ENCODE data around the gene DCDC2B.
A peak's percentile ranks its signal among the peaks of the same experiment; 100 is the strongest.
"Not testable (repeated sequence)": the region's sequence is repeated elsewhere in the genome, so short reads cannot be mapped to it uniquely, and the experiment has no call there.

Gene DCDC2B
- long read RNA-seq = 0 reads

GRCh38 chr1:32208891-32209328 lies at the start of gene DCDC2B:
Gene DCDC2B (plus strand): TSS chr1:32209089. CDS start chr1:32209094, 5 bp downstream.
- TF ChIP-seq SPI1 (IDR thresholded peaks at IDR 0.05; ENCODE audit: borderline replicate concordance, low read depth) (no peak), REST (IDR thresholded peaks at IDR 0.05; ENCODE audit: insufficient replicate concordance, low read depth) (no peak), GABPA (IDR thresholded peaks at IDR 0.05; ENCODE audit: low read depth) (no peak), POLR2AphosphoS5 (IDR thresholded peaks at IDR 0.05; ENCODE audit: low read depth) (no peak)
- Histone ChIP-seq H3K4me3 (replicated peaks; ENCODE audit: insufficient read depth, low read length) (no peak within 1 kb of the TSS), H3K27ac (replicated peaks) (no peak within 1 kb of the TSS), H3K27me3 (ENCODE audit: insufficient read depth, poor library complexity, severe bottlenecking) (no peaks in the 10 kb centered on the region)
- DNase-seq (ENCODE audit: low read depth in 1 of 2, low spot score in 1 of 2) = peak in 1 of 2 experiments; percentile 14

- H3K27me3 ChIP-seq (ENCODE audit: insufficient read depth, poor library complexity, severe bottlenecking) = no peaks in the 10 kb centered on the region
- H3K27ac ChIP-seq (replicated peaks) = no peak overlapping the region
- no peak for DNase-seq (ENCODE audit: low read depth in 1 of 2, low spot score in 1 of 2)
- no peak for TF ChIP-seq REST (IDR thresholded peaks at IDR 0.05; ENCODE audit: insufficient replicate concordance, low read depth)
- no peak for TF ChIP-seq SPI1 (IDR thresholded peaks at IDR 0.05; ENCODE audit: borderline replicate concordance, low read depth)
- TF ChIP-seq POLR2AphosphoS5 (IDR thresholded peaks at IDR 0.05; ENCODE audit: low read depth) = no peak
- no peak for TF ChIP-seq CTCF (IDR thresholded peaks at IDR 0.05; ENCODE audit: insufficient read depth, low read length)
- no peak for TF ChIP-seq GABPA (IDR thresholded peaks at IDR 0.05; ENCODE audit: low read depth)
- no peak overlapping the region for H3K4me3 ChIP-seq (replicated peaks; ENCODE audit: insufficient read depth, low read length)
Observed at GRCh38 chr1:32159189-32159588, 49.7 kb upstream of the DCDC2B start.

GRCh38 chr1:32163405-32163804 lies 45.5 kb upstream of the DCDC2B start:
- TF ChIP-seq GABPA (IDR thresholded peaks at IDR 0.05; ENCODE audit: low read depth) = no peak
- no peak for TF ChIP-seq SPI1 (IDR thresholded peaks at IDR 0.05; ENCODE audit: borderline replicate concordance, low read depth)
- TF ChIP-seq REST (IDR thresholded peaks at IDR 0.05; ENCODE audit: insufficient replicate concordance, low read depth) = no peak
- TF ChIP-seq POLR2AphosphoS5 (IDR thresholded peaks at IDR 0.05; ENCODE audit: low read depth) = no peak
- no peak for TF ChIP-seq CTCF (IDR thresholded peaks at IDR 0.05; ENCODE audit: insufficient read depth, low read length)
- DNase-seq (ENCODE audit: low read depth in 1 of 2, low spot score in 1 of 2) = no peak
- Histone ChIP-seq H3K27me3 (ENCODE audit: insufficient read depth, poor library complexity, severe bottlenecking) (no peaks in the 10 kb centered on the region), H3K27ac (replicated peaks) (no peak overlapping the region), H3K4me3 (replicated peaks; ENCODE audit: insufficient read depth, low read length) (no peak overlapping the region)

- not testable (repeated sequence) for DNase-seq (ENCODE audit: low read depth in 1 of 2, low spot score in 1 of 2); H3K27me3 ChIP-seq (ENCODE audit: insufficient read depth, poor library complexity, severe bottlenecking); H3K27ac ChIP-seq (replicated peaks); H3K4me3 ChIP-seq (replicated peaks; ENCODE audit: insufficient read depth, low read length)
Observed at GRCh38 chr1:32165633-32166032, 43.3 kb upstream of the DCDC2B start.

All from HL-60 (cell line).